ENCODE data around the gene C1QTNF12.

DNA sequence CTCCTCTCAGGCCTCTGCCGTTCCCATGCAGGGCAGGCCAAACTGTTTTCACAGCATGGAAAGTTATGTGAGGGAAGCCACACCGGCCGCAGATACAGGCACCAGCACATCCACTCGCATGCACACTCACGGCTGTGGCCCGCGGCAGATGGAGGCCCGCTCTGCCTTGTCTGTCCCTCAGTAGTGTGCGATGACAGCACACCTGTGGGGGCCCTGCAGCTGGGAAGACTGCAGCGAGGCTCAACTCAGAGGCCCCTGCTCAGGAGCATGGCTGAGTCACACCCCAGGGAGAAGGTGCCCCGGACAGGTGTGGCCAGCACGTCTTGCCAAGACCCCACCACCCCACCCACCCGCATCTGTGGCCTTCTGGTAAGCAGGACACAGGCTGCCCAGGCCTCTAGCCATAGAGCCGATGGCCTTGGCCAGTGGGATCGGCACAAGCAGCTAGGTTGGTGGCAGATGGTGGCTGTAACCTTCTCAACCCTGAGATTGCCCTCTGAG, 28.5 kb upstream of the C1QTNF12 start:
- TF ChIP-seq POLR2A (IDR thresholded peaks at IDR 0.05) = no peak
- no peak for TF ChIP-seq CTCF (IDR thresholded peaks at IDR 0.05)
